IPS DF 19.7 (cell line): Measurements from ENCODE around the gene SUMF1.
"Not testable (repeated sequence)": the region's sequence is repeated elsewhere in the genome, so short reads cannot be mapped to it uniquely, and the experiment has no call there.

Experiments
- DNase-seq: peaks from one replicate; pipeline ENCODE4 v3.0.0-alpha.2; 2013; ENCODE audit warnings: low read depth, low spot score

The SUMF1 gene

DNA sequence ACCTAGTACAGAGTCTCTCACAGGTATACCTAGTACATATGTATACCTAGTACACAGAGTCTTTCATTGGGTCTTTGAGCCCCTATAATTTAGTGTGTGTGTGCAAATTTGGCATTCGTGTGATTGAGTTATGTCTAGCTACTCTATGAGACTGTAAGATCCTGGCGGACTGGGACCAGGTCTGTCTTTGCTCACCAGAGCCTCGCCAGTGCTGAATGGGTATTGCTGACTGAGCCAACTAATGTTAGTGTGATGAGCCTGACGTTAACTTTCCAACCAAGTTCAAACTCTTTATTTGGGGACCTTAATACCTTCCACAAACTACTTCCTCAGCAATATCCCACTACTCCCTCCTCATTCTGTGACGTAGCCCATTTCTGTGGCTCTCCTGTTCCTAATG, 128.3 kb downstream of the SUMF1 start:
- DNase-seq, result no peak

DNA sequence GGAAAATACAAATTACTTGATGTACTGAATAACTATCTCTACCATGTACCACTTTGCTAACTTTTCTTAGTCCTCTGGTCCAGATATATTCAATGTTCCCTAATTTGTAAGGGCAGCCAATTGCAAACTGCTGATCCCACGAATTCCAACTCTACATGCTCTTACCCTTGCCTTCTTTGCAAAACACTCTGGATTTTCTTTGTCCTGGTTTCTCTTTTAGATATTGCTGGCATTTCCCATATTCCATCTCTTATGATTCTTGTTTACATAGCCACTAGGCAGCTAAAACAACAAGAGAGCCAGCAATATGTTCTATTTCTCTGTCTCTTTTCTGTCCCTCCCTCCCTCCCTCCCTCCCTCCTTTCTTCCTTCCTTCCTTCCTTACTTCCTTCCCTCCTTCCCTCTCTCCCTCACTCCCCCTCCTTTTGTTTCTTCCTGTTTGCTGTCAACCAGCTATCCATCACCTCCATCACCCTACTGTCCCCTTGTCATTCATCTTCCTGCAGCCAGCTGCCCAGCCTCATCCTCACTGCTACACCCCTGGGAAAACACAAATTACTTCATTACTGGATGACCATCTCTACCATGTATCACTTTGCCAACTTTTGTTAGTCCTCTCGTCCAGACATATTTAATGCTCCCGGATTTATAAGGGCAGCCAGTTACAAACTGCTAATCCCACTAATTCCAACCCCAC, 130.1 kb downstream of the SUMF1 start:
- no peak for DNase-seq

GRCh38 chr3:4335840-4336562, 131.1 kb downstream of the SUMF1 start:
- DNase-seq, result no peak

DNA sequence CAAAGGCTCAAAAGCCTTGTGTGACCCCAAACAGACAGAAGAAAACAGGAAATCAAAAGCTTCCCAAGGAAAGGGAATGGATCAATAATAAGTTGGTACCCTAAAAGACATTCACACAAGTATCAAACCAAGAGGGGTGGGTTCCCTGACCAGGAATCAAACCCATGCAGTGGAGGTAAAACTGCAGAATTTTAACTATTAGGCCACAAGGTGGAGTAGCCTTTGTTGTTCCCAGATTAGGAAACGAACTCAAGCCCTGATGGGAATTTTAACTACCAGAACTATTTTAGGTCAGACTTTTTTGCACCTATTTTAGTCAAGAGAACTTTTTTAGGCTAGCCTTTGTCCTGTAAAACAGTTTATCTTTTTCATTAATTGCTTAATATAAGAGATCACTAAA, 132.5 kb downstream of the SUMF1 start:
- DNase-seq, result no peak

- no peak for DNase-seq
Observed at GRCh38 chr3:4332991-4333390, 134.1 kb downstream of the SUMF1 start.

DNA sequence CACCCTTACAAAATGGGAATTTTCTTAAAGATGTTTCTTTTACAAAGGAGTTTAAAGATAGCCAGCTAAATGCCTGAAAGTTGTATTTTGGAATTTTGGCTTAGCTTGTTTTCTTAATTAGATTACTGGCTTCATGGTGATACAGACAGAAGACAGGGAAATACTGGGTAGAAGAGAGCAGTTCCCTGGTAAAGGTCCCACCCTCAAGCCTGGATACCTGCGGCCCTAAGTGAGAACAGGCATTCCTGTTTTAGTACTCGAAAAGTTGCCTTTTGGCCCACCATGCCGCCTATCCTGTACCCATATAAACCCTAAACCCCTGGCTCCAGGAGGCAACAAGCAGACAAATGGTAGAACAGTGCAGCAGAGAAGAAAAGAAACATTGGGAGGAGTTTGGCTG, 134.5 kb downstream of the SUMF1 start:
- no peak for DNase-seq

DNA sequence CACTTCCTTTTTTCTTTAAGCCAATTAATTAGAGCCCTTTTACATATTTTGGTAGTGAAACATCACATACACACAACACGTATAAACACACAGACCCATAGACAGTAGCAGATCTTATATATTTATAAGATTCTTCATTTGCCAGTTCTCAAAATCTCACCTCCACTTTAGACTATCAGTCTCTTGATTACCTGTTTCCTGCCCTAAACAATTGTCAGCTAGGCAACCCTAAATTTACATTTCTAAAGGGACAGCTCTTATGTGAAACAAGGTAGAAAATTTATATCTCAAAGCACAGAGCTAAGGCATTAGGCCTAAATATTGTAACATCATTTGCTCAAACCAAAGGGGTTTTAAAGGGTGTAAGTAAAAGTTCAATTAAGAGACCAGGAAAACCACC, 135.0 kb downstream of the SUMF1 start:
- DNase-seq, result no peak

GRCh38 chr3:4329806-4330205, 137.3 kb downstream of the SUMF1 start:
- DNase-seq, result not testable (repeated sequence)

DNA sequence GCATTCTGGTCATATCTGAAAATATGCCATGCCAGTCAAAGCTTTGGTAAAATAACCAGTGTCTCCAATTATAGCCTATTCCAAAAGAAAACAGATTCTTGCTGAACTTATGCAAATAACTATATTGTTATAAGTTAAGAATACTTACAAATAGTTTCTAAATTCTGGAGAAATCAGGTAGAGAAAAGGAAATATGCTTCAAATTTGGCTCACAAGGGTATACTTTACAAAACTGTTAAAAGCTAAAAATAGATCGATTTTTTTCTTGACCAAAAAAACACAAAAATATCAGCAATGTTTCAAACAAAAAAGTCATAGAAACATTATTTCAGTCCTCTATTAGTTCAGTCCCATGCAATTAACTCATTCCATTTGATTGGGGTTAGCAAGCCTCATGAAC, 140.2 kb downstream of the SUMF1 start:
- DNase-seq, result no peak

GRCh38 chr3:4323246-4324027, 143.6 kb downstream of the SUMF1 start:
- DNase-seq, result no peak

GRCh38 chr3:4322635-4323034, 144.4 kb downstream of the SUMF1 start:
- DNase-seq, result no peak

DNA sequence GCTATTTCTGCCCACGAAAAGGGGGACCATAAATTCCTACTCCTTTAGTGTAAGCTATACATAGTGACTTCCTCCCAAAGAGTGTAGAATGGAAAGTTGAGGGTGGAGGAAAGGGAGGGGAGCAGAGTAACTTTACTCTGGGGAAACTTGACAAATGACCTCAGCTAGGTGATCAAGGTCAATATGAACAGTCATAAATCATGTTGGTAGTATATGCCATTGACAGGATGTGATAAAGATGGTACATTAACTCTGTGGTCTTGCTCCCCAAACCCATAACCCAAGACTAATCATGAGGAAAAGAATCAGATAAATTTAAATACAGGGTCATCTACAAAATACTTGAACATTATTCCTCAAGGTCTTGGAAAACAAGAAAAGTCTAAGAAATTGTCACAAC, 145.3 kb downstream of the SUMF1 start:
- no peak for DNase-seq

GRCh38 chr3:4320096-4320911, 146.8 kb downstream of the SUMF1 start:
- no peak for DNase-seq

- no peak for DNase-seq
Observed at GRCh38 chr3:4314688-4315087, 152.4 kb downstream of the SUMF1 start.

DNA sequence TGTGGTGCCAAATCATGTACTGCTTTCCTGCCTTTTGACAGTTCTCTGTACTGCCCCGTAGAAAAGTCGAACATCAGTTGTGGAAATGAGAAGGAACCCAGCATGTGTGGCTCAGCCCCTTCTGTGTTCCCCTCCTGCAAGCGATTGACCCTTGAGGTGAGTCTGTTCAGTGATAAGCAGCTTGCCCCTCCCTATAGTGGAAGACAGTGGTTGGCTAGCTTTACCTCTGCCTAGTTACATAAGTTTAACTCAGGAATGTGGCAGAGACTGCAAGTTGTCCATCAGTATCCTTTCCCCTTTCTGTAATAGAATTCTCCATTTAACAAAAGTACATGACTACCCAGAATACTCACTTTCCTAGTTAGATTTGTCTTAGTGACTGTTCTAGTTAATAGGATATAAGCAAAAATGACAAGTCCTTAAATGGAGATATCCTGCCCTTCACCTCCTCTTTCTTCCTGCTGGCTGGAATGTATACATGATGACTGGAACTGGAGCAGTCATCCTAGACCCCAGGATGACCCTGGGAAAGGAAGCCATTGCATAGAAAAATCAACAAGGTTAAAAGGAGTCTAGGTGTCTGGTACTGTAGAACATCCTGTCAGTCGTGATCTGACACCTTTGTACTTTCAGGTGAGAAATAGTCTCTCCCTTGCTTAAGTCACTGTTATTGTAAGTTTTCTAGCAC, 153.3 kb downstream of the SUMF1 start:
- DNase-seq, result no peak

- no peak for DNase-seq
Observed at GRCh38 chr3:4311496-4311895, 155.6 kb downstream of the SUMF1 start.
